GM18909 (cell line): ENCODE measurements around the gene SENP1.
"Not testable (repeated sequence)": the region's sequence is repeated elsewhere in the genome, so short reads cannot be mapped to it uniquely, and the experiment has no call there.

Source experiments
- ATAC-seq: cut with Tn5 transposase; IDR thresholded peaks from one replicate; pipeline ENCODE4 v1.9.1; 2021; ENCODE audit warnings: mild to moderate bottlenecking; ENCODE audit not compliant: unreplicated experiment, poor library complexity

SENP1 gene

GRCh38 chr12:48105867-48106680, at the start of gene SENP1:
SENP1 (minus strand) TSS chr12:48106079; CDS start chr12:48101472, 4,607 bp downstream.
- ATAC-seq: peak; percentile 78

- no peak for ATAC-seq
Observed at GRCh38 chr12:48151103-48151771, 45.4 kb upstream of the SENP1 start.

GRCh38 chr12:48145981-48146380, 40.1 kb upstream of the SENP1 start:
- ATAC-seq: no peak

- no peak for ATAC-seq
Observed at GRCh38 chr12:48143898-48144297, 38.0 kb upstream of the SENP1 start.

GRCh38 chr12:48142818-48143674, 37.2 kb upstream of the SENP1 start:
- ATAC-seq: no peak

GRCh38 chr12:48135027-48135426, 29.1 kb upstream of the SENP1 start:
- ATAC-seq: no peak

- ATAC-seq: no peak
Observed at GRCh38 chr12:48132826-48133225, 26.9 kb upstream of the SENP1 start.

GRCh38 chr12:48131517-48131916, 25.6 kb upstream of the SENP1 start:
- no peak for ATAC-seq

GRCh38 chr12:48129376-48129775, 23.5 kb upstream of the SENP1 start:
- no peak for ATAC-seq

- ATAC-seq: no peak
Observed at GRCh38 chr12:48128800-48129199, 22.9 kb upstream of the SENP1 start.

- no peak for ATAC-seq
Observed at GRCh38 chr12:48126953-48127630, 21.2 kb upstream of the SENP1 start.

GRCh38 chr12:48125985-48126384, 20.1 kb upstream of the SENP1 start:
- ATAC-seq: no peak

GRCh38 chr12:48125542-48125941, 19.7 kb upstream of the SENP1 start:
- not testable (repeated sequence) for ATAC-seq

- no peak for ATAC-seq
Observed at GRCh38 chr12:48123169-48123568, 17.3 kb upstream of the SENP1 start.

- no peak for ATAC-seq
Observed at GRCh38 chr12:48122065-48122834, 16.4 kb upstream of the SENP1 start.

GRCh38 chr12:48121522-48121921, 15.6 kb upstream of the SENP1 start:
- ATAC-seq: no peak

GRCh38 chr12:48119834-48120195, 13.9 kb upstream of the SENP1 start:
- ATAC-seq: no peak

GRCh38 chr12:48119078-48119833, 13.4 kb upstream of the SENP1 start, which contains the start of gene PFKM:
PFKM (plus strand) TSS chr12:48119364; CDS start chr12:48122775, 3,411 bp downstream.
- peak; percentile 100 for ATAC-seq
